A172 (cell line): ENCODE data around the gene SORCS2. TPM values are rescaled to one million over a fixed set of nuclear protein-coding genes. Genes with fewer than 3 reads are reported as not detected.

Experiments used
- DNase-seq: peaks from one replicate; pipeline ENCODE4 v3.0.0-alpha.2; 2015; ENCODE audit warnings: low spot score
- total RNA-seq: library from RNA; depleted of rRNA; stranded (reverse); fragments of >200 nt; shearing (Covaris generic); gene quantifications from 2 replicates; pipeline ENCODE4 v1.2.3, GENCODE V29; 2014

SORCS2 gene
- total RNA-seq, 1 experiment from 2014 or later: 0.78 TPM

DNA sequence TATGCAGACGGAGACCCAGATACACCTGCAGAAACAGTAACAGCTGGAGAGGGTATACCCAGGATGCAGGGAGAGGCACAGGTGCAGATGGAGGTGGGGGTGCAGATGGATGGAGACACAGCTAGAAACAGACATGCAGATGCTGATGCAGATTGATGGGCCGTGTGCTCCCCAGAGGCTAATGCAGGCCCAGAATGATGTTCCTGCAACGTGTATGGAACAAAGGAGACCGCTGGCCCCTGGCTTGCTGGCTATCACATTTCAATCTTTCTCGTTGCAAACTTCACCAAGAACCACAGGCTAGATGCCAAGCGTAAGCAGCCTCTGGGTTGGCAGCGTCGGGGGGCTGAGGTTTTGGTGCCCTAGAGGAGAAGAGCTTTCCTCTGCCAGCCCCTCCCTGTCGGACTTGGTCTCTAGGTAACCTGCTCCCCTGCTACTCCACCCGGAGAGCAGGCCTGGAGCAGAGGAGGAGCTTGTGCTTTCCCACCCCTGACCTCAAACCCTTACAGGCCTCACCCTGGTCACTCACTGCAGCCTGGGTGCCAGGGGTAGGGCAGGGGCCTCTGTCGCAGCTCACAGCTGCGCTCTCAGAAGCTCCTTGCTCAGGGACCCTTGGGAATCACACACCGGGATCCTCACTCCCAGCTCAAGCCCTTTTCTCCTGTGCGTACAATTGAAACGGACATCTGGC lies 311.4 kb downstream of the SORCS2 start:
- no peak for DNase-seq

GRCh38 chr4:7505116-7505900 lies 313.0 kb downstream of the SORCS2 start:
- DNase-seq: no peak

- DNase-seq: no peak
Observed at GRCh38 chr4:7506119-7506518, 313.8 kb downstream of the SORCS2 start.

DNA sequence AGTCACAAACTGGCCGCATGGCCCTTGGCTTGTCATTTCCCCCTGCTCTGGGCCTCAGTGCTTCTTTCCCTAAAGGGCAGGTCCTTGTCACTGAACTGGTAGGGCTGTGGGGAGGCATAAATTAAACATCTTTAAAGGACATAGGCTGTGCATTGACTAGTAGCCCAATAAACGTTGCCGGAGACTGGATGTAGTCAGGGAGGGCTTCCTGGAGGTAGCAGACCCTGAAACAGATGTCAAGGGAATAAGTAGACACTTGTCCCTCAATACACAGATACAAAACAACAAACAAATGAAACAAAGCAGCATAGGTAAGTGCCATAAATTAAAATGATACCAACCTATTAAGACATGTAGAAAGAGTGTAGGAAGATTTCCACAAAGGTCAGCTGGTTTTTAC lies 314.2 kb downstream of the SORCS2 start:
- DNase-seq: no peak

- no peak for DNase-seq
Observed at GRCh38 chr4:7507381-7507780, 315.0 kb downstream of the SORCS2 start.

DNA sequence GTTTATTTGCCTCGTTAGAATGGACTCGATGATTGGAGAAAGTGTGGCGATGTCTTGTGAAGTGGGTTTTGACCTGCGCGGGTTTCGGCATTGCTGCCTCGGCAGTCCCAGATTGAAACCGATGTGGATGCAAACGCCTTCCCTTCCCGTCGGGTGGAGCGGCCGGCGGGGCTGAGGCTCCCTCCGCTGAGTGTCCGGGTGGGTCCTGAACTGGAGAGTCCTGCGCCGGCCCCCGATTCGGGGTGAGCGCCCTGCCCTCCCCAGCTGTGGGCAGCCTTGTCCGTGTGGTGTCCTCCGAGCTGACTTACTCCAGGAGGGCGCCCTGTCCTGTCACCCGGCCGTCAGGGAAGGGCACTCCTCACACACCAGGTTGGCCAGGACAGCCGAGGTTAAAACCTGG lies 317.7 kb downstream of the SORCS2 start:
- DNase-seq: no peak

DNA sequence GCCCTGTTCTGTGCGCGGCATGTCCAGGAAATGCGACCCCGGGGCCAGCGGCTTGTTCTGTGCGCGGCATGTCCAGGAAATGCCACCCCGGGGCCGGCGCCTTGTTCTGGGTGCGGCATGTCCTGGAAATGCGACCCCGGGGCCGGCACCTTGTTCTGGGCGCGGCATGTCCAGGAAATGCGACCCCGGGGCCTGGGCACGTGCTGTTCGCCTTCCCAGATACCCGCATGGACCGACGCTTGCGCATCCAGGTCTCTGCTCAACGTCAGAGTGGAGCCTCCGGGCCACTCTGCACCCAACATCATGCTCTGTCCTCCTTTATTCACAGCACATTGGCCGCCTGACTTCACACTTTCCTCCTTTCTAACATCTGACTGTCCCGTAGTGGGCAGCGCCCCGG lies 318.2 kb downstream of the SORCS2 start:
- DNase-seq: no peak

GRCh38 chr4:7511525-7511924 lies 319.2 kb downstream of the SORCS2 start:
- no peak for DNase-seq

DNA sequence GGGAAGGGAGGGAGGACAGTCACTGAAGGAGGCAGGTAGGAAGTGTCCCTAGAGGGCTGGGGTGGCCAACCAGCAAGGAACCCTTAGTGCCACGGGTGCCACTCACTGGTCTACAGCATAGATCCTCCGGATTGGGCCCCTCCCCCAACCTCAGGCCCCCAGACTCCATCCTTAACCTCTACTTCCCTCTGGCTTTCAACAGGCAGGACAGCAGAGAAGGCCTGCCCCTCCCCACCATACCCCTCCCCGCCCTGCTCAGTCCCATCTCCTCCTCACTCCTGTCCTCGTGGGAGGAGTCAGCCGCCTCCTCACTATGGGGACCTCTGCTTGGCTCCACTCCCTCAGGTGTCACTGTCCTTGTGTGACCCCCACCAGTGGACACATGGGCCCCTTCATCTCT lies 320.1 kb downstream of the SORCS2 start:
- DNase-seq: no peak

DNA sequence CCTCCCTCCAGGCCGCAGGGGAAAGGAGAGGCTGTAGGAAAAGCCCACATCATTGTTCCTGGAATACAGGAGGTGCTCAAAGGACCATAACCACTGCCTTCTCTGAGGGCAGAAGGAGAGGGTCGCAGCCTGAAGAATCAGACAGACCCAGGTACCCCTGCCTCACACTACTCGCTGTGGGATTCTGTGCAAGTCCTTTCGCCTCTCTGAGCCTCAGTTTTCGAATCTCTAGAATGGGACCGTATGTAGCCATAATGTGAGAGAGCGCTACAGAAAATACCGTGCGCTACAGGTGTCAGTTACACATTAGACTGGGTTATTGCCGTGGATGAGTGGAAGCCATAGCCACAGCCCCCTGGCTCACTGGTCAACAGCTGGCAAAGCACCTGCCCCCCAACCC lies 320.6 kb downstream of the SORCS2 start:
- DNase-seq: no peak

GRCh38 chr4:7513671-7514070 lies 321.3 kb downstream of the SORCS2 start:
- peak; percentile 84 for DNase-seq

- peak; percentile 3 for DNase-seq
Observed at GRCh38 chr4:7514281-7514680, 321.9 kb downstream of the SORCS2 start.

DNA sequence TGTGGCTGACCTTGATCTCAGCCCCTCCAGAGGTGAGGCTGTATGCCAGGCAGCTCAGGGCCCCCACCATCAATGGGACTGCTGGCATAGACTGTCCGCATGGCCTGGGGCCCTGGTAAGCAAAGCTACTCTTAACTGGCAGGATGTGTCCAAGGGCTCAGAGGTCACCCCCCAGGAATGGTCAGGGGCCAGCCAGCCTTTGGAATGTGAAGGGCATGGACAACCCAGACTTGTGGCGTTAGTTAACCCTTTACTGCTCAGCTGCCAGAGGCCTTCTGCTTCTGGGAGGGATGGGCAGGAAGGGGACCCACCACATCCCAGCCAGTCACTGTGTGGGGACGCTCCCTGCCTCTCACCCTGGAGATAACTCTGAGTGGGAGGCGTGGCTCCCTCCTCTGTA lies 322.5 kb downstream of the SORCS2 start:
- DNase-seq: no peak

DNA sequence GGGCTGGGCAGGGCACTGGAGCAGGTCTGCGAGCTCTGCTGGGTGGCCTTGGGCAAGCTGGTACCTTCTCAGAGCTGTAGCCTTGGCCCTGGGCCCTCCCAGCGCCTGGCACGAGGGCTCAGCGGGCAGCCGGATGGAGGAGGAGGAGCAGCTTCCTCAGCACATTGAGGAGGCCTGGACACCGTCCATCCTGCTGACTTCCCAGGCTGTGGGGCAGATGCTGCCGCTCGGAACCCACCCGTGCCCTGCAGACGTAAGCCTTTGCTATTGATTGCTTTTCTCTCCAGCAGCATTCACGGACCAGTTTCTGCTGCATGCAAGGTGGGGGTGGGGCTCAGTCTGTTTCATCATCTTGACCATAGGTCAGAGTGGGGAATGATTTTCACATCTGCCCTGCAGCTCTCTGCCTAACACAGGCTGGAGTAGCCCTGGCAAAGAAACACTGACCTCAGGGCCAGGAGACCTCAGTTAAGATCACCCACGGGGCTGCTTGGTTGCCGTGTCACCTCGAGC lies 323.1 kb downstream of the SORCS2 start:
- DNase-seq: no peak

DNA sequence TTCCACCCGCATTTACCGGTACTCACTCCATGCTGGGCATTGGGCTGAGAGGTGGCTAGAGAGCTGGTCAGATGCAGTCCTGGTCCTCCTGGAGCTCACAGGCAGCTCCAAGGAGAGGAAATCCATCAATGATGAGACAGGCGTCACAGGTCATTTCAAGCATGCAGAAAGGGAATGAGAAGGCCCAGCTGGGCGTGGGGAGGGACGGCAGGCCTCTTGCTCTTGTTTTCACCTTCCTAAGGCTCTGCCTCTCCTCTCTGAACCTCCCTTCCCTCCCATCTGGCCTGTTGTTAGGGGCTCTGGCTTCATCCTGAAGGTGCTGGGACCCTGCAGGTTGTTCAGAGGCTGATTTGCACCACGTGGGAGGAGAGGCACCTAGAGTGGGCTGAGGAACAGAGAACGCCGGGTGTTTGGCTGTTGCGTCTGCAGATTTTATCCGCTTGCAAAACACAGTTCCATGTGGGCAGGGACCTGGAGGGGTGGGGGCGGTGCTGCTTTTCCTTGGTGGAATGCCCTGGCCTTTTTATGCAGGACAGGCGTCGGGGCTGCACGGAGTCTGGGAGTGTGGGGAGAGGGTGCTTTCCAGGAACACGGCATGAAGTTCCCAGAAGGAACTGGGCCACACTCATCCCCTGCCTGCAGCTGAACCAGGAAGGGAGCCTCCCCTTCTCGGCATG lies 323.9 kb downstream of the SORCS2 start:
- DNase-seq: no peak

GRCh38 chr4:7516773-7517144 lies 324.4 kb downstream of the SORCS2 start:
- DNase-seq: no peak

DNA sequence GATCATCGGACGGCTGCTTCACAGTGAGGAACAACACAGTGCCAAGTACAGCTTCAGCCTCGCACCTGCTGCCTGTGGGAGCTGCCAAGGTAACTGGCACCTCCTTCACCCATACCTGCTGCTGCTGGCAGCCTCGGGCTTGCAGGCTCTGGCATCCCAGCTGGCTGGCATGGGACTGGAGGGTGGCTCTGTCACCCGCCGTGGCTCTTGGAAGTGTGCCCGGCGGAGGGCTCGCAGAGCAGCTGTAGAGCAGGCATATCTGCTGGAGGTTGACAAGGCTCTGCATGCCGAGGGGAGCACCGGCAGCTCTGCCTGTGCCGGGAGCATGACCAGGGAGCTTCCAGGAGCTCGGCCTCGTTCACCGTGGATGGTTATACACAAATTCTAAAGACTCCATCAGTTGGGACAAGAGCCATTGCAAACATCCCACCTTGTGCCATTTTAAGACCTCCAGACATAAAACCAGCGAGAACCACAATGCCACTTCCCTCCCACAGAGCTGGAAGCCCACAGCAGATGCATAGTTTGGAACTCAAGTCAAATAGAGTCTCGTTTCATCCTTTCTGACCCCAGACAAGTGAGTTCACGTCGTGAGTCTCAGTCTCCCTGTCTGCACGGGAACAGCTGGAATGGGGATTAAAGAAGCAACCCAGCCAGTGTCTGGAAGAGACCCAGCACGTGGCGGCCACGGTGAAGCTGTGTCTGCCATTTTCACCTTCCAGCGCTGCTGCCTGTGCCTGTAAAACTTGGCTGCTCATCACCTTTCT lies 326.7 kb downstream of the SORCS2 start:
- no peak for DNase-seq

DNA sequence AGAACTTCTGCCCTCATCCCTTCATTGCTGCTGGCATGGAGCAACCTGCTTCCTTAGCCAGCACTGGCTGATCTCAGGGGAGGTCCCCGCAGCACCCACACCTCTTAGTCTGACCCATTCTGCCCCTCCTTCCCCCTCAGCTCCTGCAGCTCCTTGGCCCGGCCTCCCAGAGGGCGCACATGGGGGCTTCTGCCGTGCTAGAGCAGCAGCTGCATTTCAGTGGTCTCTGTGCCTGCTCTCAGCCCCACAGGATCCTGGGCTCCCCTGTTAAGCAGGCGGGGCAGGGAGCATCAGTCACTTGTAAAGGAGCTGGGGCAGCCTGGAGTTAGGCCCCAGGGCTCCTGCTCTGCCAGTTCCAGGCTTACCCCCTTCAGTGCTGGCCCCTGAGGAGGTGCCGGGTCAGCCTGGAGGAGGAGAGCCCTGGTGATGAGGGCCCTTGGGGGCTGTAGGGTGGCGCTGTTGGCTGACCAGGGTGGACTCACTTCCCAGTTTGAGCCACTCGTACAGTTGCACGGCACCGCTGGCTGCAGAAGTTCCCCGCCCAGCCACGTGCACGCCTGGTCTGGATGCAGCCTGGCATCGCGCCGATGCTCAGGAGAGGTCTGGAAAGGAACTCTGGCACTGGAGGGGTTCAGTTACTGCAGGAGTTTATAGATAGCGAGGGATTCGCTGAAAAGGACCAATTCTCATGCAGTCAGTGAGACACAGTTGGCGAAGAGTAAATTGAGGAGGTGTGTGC lies 327.5 kb downstream of the SORCS2 start:
- no peak for DNase-seq

GRCh38 chr4:7521666-7522065 lies 329.3 kb downstream of the SORCS2 start:
- DNase-seq: no peak

GRCh38 chr4:7522452-7523220 lies 330.3 kb downstream of the SORCS2 start:
- DNase-seq: no peak
